Smooth muscle cell (in vitro differentiated cells): ENCODE data around the gene MUC5B. TPM values are rescaled to one million over a fixed set of nuclear protein-coding genes. Genes with fewer than 3 reads are reported as not detected.

Experiments used
- DNase-seq: peaks from one replicate; lab custom pipeline; 2025; ENCODE audit not compliant: unreplicated experiment; lab: John Stamatoyannopoulos, UW
- H2AFZ ChIP-seq: fragments of 200-600 bp; sonication (generic); 2 replicates; pipeline ENCODE4 v1.6.0; 2016; ENCODE audit warnings: antibody characterized with exemption, low read depth, mild to moderate bottlenecking
- H3F3A ChIP-seq: fragments of 200-600 bp; sonication (generic); 2 replicates; pipeline ENCODE4 v1.6.0; 2017; ENCODE audit warnings: antibody characterized with exemption, low read depth
- H3K27ac ChIP-seq: fragments of 200-600 bp; sonication (generic); 2 replicates; pipeline ENCODE4 v1.5.1; 2016; ENCODE audit warnings: low read depth, mild to moderate bottlenecking
- H3K27me3 ChIP-seq: fragments of 200-600 bp; sonication (generic); 2 replicates; pipeline ENCODE4 v1.6.1; 2016; ENCODE audit warnings: low read depth, mild to moderate bottlenecking
- H3K36me3 ChIP-seq: fragments of 200-600 bp; sonication (generic); 2 replicates; pipeline ENCODE4 v1.5.1; 2016; ENCODE audit warnings: low read depth
- H3K4me1 ChIP-seq: fragments of 200-600 bp; sonication (generic); 2 replicates; pipeline ENCODE4 v1.5.1; 2016; ENCODE audit warnings: low read depth
- H3K4me2 ChIP-seq: fragments of 200-600 bp; sonication (generic); 2 replicates; pipeline ENCODE4 v1.6.0; 2016; ENCODE audit warnings: mild to moderate bottlenecking
- H3K4me3 ChIP-seq: fragments of 200-600 bp; sonication (generic); 2 replicates; pipeline ENCODE4 v1.5.1; 2016; ENCODE audit warnings: mild to moderate bottlenecking
- H3K79me2 ChIP-seq: fragments of 200-600 bp; sonication (generic); 2 replicates; pipeline ENCODE4 v1.6.0; 2016; ENCODE audit warnings: low read depth, mild to moderate bottlenecking
- H3K9ac ChIP-seq: fragments of 200-600 bp; sonication (generic); 2 replicates; pipeline ENCODE4 v1.6.0; 2016; ENCODE audit warnings: low read depth
- H3K9me3 ChIP-seq: fragments of 200-600 bp; sonication (generic); replicated peaks from 2 replicates; pipeline ENCODE4 v1.5.1; 2016; ENCODE audit warnings: low read depth
- H4K20me1 ChIP-seq: fragments of 200-600 bp; sonication (generic); 2 replicates; pipeline ENCODE4 v1.6.0; 2016; ENCODE audit warnings: low read depth
- WGBS: methylation state at CpG from one replicate; pipeline ENCODE4 v1.1.7; 2016; ENCODE audit warnings: low lambda C conversion rate; 5-methylcytosine and 5-hydroxymethylcytosine counted together
- polyA plus RNA-seq: library from polyadenylated mRNA; unstranded; fragments of >200 nt; fragmentation: Nextera tagmentation; extraction: Ambion mirVana; gene quantifications from 2 replicates; pipeline ENCODE4 v1.2.1, GENCODE V29; 2016
- total RNA-seq: library from RNA; depleted of rRNA; stranded (reverse); fragments of >200 nt; gene quantifications from 2 replicates; pipeline ENCODE4 v1.2.3, GENCODE V29; 2014
- TF ChIP-seq, protein P1 (sequence below): fragments of 200-600 bp; sonication (generic); IDR thresholded peaks from 2 replicates; pipeline ENCODE4 v1.5.1; 2017; ENCODE audit warnings: borderline replicate concordance, mild to moderate bottlenecking, antibody characterized with exemption; ENCODE audit not compliant: insufficient read depth, poor library complexity, severe bottlenecking

Gene MUC5B
- total and polyA plus RNA-seq, 2 experiments from 2014 or later: not detected

DNA sequence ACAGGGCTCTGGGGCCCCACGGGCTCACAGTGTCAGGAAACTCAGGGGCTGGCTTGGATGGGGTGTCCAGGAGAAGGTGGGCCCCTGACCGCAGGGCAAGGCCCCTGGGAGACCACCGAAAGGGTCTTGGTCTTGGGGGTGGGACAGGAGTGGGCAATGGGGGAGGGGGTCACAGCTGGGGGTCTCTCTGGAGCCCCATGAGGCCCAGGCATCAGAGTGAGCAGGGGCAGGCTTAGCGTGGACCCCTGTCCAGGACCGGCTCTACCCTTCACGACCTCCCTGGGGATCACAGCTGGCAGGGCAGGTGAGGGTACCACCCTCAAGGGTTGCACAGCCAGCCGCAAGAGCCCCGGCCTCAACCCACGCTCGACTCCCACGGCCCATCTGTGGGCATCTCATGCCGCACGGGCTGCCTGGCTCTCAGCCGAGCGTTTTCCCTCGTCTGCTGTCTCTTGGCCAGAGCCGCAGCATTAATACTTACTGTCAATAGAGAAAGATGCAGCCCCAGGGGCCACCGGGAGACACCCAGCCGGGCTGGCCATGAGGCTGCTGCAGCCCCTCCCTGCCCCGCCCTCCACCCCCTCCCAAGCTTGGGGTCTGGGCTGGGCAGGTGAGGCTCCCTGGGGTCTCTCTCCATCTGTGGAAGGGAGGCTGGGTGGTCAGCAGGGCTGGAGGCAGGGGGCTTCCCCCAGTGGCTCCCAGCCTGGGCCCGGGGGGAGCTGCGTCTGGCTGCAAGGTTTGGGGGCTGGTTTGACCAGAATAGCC is 662 bp downstream of the MUC5B start:
- WGBS: 88% methylated on average over 22 of the region's 22 CpGs
- Histone ChIP-seq H3K9me3 (no peaks in the 10 kb centered on the region), H3K4me1 (no peaks in the 10 kb centered on the region)

DNA sequence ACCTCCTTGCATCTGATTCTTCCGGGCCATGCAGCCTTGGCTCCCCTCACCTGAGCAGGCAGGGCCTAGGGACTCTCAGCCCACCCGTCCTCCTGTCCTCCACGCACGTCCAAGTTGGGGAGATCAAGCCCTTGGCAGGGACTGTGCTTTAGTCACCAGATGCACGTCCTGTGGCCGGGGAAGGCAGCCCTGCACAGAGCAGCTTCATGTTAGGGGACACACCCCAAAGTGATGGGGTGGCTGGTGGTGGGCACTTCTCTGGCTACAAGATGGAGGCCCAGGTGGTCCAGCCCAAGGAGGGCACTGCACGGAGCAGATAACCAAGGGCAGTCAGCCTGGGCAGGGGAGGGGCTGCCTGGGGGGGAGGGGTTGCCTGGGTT is 1.2 kb downstream of the MUC5B start:
- TF ChIP-seq, protein P1, sequence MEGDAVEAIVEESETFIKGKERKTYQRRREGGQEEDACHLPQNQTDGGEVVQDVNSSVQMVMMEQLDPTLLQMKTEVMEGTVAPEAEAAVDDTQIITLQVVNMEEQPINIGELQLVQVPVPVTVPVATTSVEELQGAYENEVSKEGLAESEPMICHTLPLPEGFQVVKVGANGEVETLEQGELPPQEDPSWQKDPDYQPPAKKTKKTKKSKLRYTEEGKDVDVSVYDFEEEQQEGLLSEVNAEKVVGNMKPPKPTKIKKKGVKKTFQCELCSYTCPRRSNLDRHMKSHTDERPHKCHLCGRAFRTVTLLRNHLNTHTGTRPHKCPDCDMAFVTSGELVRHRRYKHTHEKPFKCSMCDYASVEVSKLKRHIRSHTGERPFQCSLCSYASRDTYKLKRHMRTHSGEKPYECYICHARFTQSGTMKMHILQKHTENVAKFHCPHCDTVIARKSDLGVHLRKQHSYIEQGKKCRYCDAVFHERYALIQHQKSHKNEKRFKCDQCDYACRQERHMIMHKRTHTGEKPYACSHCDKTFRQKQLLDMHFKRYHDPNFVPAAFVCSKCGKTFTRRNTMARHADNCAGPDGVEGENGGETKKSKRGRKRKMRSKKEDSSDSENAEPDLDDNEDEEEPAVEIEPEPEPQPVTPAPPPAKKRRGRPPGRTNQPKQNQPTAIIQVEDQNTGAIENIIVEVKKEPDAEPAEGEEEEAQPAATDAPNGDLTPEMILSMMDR: no peak
- WGBS: 79% methylated on average over 7 of the region's 7 CpGs
- no peaks in the 10 kb centered on the region for H3F3A ChIP-seq
- DNase-seq: no peak
- H3K79me2 ChIP-seq: no peaks in the 10 kb centered on the region
- no peak overlapping the region for H2AFZ ChIP-seq
- no peaks in the 10 kb centered on the region for H3K4me1 ChIP-seq
- H4K20me1 ChIP-seq: no peaks in the 10 kb centered on the region
- no peak overlapping the region for H3K4me2 ChIP-seq
- H3K36me3 ChIP-seq: no peaks in the 10 kb centered on the region
- no peak overlapping the region for H3K9ac ChIP-seq
- H3K4me3 ChIP-seq: no peak overlapping the region
- H3K27ac ChIP-seq: no peak overlapping the region
- no peaks in the 10 kb centered on the region for H3K9me3 ChIP-seq
- H3K27me3 ChIP-seq: no peaks in the 10 kb centered on the region

More for the DNA sequence above, 662 bp downstream of the MUC5B start:
- TF ChIP-seq, protein P1: no peak
- DNase-seq: no peak
- no peaks in the 10 kb centered on the region for H3K79me2 ChIP-seq
- H3K27ac ChIP-seq: no peak overlapping the region
- H3K27me3 ChIP-seq: no peaks in the 10 kb centered on the region
- H4K20me1 ChIP-seq: no peaks in the 10 kb centered on the region
- H3K4me3 ChIP-seq: no peak overlapping the region
- no peak overlapping the region for H3K4me2 ChIP-seq
- H3K9ac ChIP-seq: no peak overlapping the region
- no peaks in the 10 kb centered on the region for H3K36me3 ChIP-seq
- no peak overlapping the region for H2AFZ ChIP-seq
- H3F3A ChIP-seq: no peaks in the 10 kb centered on the region

DNA sequence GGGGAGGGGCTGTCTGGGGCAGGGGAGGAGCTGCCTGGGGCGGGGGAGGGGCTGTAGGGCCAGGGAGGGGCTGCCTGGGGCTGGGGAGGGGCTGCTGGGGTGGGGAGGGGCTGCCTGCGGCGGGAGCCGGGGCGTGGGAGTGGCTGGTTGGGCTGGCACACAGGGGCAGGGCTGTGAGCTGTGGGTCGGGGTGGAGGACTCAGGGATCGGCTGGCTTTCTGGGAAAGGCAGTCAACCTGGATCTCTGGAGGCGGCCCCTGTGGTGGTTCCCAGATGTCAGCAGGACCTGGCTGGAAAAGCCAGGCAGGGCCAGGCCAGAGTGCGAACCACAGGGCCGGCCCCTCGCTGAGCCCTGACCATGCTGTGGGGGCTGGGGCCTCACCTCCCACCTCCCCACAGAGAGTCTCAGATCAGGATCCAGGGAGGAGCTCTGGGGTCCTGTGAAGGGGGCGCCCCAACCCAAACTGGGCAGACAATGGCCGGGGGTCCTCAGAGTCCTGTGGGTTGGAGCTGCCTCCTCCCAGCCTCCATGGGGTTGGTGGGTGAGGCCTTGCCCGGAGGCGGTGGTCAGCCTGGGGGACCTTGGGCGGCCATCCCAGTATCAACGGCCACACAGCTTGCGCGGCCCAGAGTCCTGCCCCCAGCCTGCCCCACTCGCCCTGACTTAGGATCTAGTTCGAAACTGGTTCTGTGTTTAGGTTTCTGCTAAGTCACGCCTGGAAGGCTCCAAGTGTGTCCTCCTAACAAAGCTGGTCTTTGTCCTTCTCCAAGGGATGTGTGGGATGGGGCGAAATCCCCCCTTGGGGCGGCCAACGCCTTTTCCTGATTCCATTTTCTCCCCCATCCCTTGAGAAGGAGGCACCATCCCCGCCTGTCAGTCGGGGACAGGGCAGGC is 1.9 kb downstream of the MUC5B start:
- no peaks in the 10 kb centered on the region for H3K27me3 ChIP-seq
- H3F3A ChIP-seq: no peaks in the 10 kb centered on the region
- no peaks in the 10 kb centered on the region for H3K36me3 ChIP-seq
- H3K27ac ChIP-seq: no peak overlapping the region
- H3K4me3 ChIP-seq: no peak overlapping the region
- DNase-seq: no peak
- H3K4me2 ChIP-seq: no peak overlapping the region
- H3K9ac ChIP-seq: no peak overlapping the region
- no peaks in the 10 kb centered on the region for H4K20me1 ChIP-seq
- TF ChIP-seq, protein P1: no peak
- H2AFZ ChIP-seq: no peak overlapping the region
- no peaks in the 10 kb centered on the region for H3K4me1 ChIP-seq
- WGBS: 85% methylated on average over 25 of the region's 27 CpGs
- H3K9me3 ChIP-seq: no peaks in the 10 kb centered on the region
- no peaks in the 10 kb centered on the region for H3K79me2 ChIP-seq
